Rectal smooth muscle tissue (tissue), 1 donor: Measurements from ENCODE around the gene USP9X.
"Not testable (repeated sequence)": the region's sequence is repeated elsewhere in the genome, so short reads cannot be mapped to it uniquely, and the experiment has no call there.

Experiments
- H3K27ac ChIP-seq: one replicate; pipeline ENCODE4 v1.7.0; 2013; ENCODE audit warnings: low read depth, low read length, inconsistent platforms
- H3K27me3 ChIP-seq: one replicate; pipeline ENCODE4 v1.7.0; 2013; ENCODE audit warnings: low read length; ENCODE audit not compliant: control insufficient read depth, insufficient read depth
- H3K36me3 ChIP-seq: one replicate; pipeline ENCODE4 v1.7.0; 2013; ENCODE audit warnings: low read length; ENCODE audit not compliant: control insufficient read depth, insufficient read depth
- H3K4me1 ChIP-seq: one replicate; pipeline ENCODE4 v1.7.0; 2013; ENCODE audit warnings: low read length; ENCODE audit not compliant: control insufficient read depth, insufficient read depth
- H3K4me3 ChIP-seq: one replicate; pipeline ENCODE4 v1.7.0; 2013; ENCODE audit warnings: low read length
- H3K9ac ChIP-seq: one replicate; pipeline ENCODE4 v1.7.0; 2013; ENCODE audit warnings: low read length

The USP9X gene

GRCh38 chrX:41084893-41085511 is at the start of gene USP9X:
USP9X (plus strand) TSS chrX:41085445; CDS start chrX:41123629, 38,184 bp downstream.
- peak within 1 kb of the TSS; percentile 98 for H3K4me3 ChIP-seq
- peak within 1 kb of the TSS; percentile 99 for H3K9ac ChIP-seq
- no peaks in the 10 kb centered on the region for H3K36me3 ChIP-seq
- peak within 1 kb of the TSS; percentile 99 for H3K27ac ChIP-seq
- H3K4me1 ChIP-seq: no peaks in the 10 kb centered on the region
- no peaks in the 10 kb centered on the region for H3K27me3 ChIP-seq

- no peaks in the 10 kb centered on the region for H3K27me3 ChIP-seq
- H3K9ac ChIP-seq: no peak overlapping the region
- no peak overlapping the region for H3K4me3 ChIP-seq
- no peaks in the 10 kb centered on the region for H3K36me3 ChIP-seq
- H3K4me1 ChIP-seq: no peaks in the 10 kb centered on the region
- H3K27ac ChIP-seq: no peak overlapping the region
Observed at GRCh38 chrX:41035582-41035981, 49.7 kb upstream of the USP9X start.

- Histone ChIP-seq H3K4me1 (no peaks in the 10 kb centered on the region), H3K36me3 (no peaks in the 10 kb centered on the region), H3K27me3 (no peaks in the 10 kb centered on the region), H3K9ac (no peak overlapping the region), H3K27ac (no peak overlapping the region), H3K4me3 (no peak overlapping the region)
Observed at GRCh38 chrX:41036668-41037326, 48.4 kb upstream of the USP9X start.

- no peak overlapping the region for H3K4me3 ChIP-seq
- H3K27me3 ChIP-seq: no peaks in the 10 kb centered on the region
- H3K27ac ChIP-seq: no peak overlapping the region
- no peak overlapping the region for H3K9ac ChIP-seq
- H3K36me3 ChIP-seq: no peaks in the 10 kb centered on the region
- peaks cover 2% of the 10 kb centered on the region for H3K4me1 ChIP-seq
Observed at GRCh38 chrX:41043196-41043595, 42.0 kb upstream of the USP9X start.

GRCh38 chrX:41043674-41044345 is 41.4 kb upstream of the USP9X start:
- no peak overlapping the region for H3K4me3 ChIP-seq
- H3K27ac ChIP-seq: no peak overlapping the region
- H3K4me1 ChIP-seq: peaks cover 2% of the 10 kb centered on the region
- H3K27me3 ChIP-seq: no peaks in the 10 kb centered on the region
- no peak overlapping the region for H3K9ac ChIP-seq
- no peaks in the 10 kb centered on the region for H3K36me3 ChIP-seq

GRCh38 chrX:41045960-41046567 is 39.2 kb upstream of the USP9X start:
- H3K9ac ChIP-seq: no peak overlapping the region
- H3K4me3 ChIP-seq: no peak overlapping the region
- H3K27ac ChIP-seq: no peak overlapping the region
- no peaks in the 10 kb centered on the region for H3K36me3 ChIP-seq
- no peaks in the 10 kb centered on the region for H3K27me3 ChIP-seq
- H3K4me1 ChIP-seq: peaks cover 2% of the 10 kb centered on the region

- Histone ChIP-seq H3K4me1 (peaks cover 2% of the 10 kb centered on the region), H3K27ac (no peak overlapping the region), H3K9ac (no peak overlapping the region), H3K27me3 (no peaks in the 10 kb centered on the region), H3K4me3 (no peak overlapping the region), H3K36me3 (no peaks in the 10 kb centered on the region)
Observed at GRCh38 chrX:41047878-41048534, 37.2 kb upstream of the USP9X start.

GRCh38 chrX:41050359-41050758 is 34.9 kb upstream of the USP9X start:
- H3K4me3 ChIP-seq: no peak overlapping the region
- H3K27me3 ChIP-seq: no peaks in the 10 kb centered on the region

GRCh38 chrX:41051288-41051687 is 34.0 kb upstream of the USP9X start:
- Histone ChIP-seq H3K9ac (no peak overlapping the region), H3K27ac (no peak overlapping the region), H3K27me3 (no peaks in the 10 kb centered on the region), H3K4me1 (no peaks in the 10 kb centered on the region), H3K4me3 (no peak overlapping the region), H3K36me3 (no peaks in the 10 kb centered on the region)

More at GRCh38 chrX:41050359-41050758, 34.9 kb upstream of the USP9X start:
- Histone ChIP-seq H3K4me1 (peaks cover 2% of the 10 kb centered on the region), H3K36me3 (no peaks in the 10 kb centered on the region), H3K9ac (no peak overlapping the region), H3K27ac (no peak overlapping the region)

GRCh38 chrX:41055740-41056139 is 29.5 kb upstream of the USP9X start:
- Histone ChIP-seq H3K4me3 (no peak overlapping the region), H3K27me3 (no peaks in the 10 kb centered on the region), H3K27ac (no peak overlapping the region), H3K9ac (no peak overlapping the region), H3K36me3 (no peaks in the 10 kb centered on the region), H3K4me1 (no peaks in the 10 kb centered on the region)

GRCh38 chrX:41063276-41063675 is 22.0 kb upstream of the USP9X start:
- H3K27ac ChIP-seq, H3K9ac ChIP-seq, H3K4me3 ChIP-seq, H3K4me1 ChIP-seq, H3K27me3 ChIP-seq, H3K36me3 ChIP-seq: not testable (repeated sequence)

- Histone ChIP-seq H3K27ac (no peak overlapping the region), H3K27me3 (no peaks in the 10 kb centered on the region), H3K36me3 (no peaks in the 10 kb centered on the region), H3K4me3 (no peak overlapping the region), H3K9ac (no peak overlapping the region), H3K4me1 (no peaks in the 10 kb centered on the region)
Observed at GRCh38 chrX:41064018-41064417, 21.2 kb upstream of the USP9X start.
